Esophagus muscularis mucosa (tissue), 3 donors: ENCODE data around the gene FIGLA.

Source experiments
- CTCF ChIP-seq, 3 experiments: fragments of 200-600 bp in 2 of 3; fragments of 450-650 bp in 1 of 3; sonication (generic) in 2 of 3; IDR thresholded peaks; one replicate each; pipeline ENCODE4 v1.5.1; 2017 to 2019; ENCODE audit warnings: antibody characterized with exemption in 3 of 3, mild to moderate bottlenecking in 2 of 3, moderate library complexity in 1 of 3
- POLR2A ChIP-seq: fragments of 450-650 bp; IDR thresholded peaks from one replicate; pipeline ENCODE4 v1.6.1; 2017; ENCODE audit warnings: antibody characterized with exemption, moderate library complexity, mild to moderate bottlenecking, low read depth
- POLR2AphosphoS5 ChIP-seq, 2 donors: sonication (generic); formaldehyde crosslinking; IDR thresholded peaks; one replicate each; pipeline ENCODE4 v1.6.1; 2017; ENCODE audit warnings: antibody characterized with exemption in 2 of 2

GRCh38 chr2:70797506-70797905, 7.1 kb upstream of the FIGLA start:
- TF ChIP-seq CTCF (IDR thresholded peaks at IDR 0.05) (no peak), POLR2AphosphoS5 (IDR thresholded peaks at IDR 0.05) (no peak), POLR2A (no peak)
